HG02885 (cell line): ENCODE measurements around the gene AGER.
"Not testable (repeated sequence)": the region's sequence is repeated elsewhere in the genome, so short reads cannot be mapped to it uniquely, and the experiment has no call there.

Experiments used
- ATAC-seq: cut with Tn5 transposase; IDR thresholded peaks from one replicate; pipeline ENCODE4 v1.9.1; 2021; ENCODE audit warnings: mild to moderate bottlenecking; ENCODE audit not compliant: unreplicated experiment, poor library complexity

Gene AGER

GRCh38 chr6:32200711-32201475 is 16.8 kb upstream of the AGER start:
- ATAC-seq, result no peak

- ATAC-seq, result no peak
Observed at GRCh38 chr6:32198866-32199265, 14.8 kb upstream of the AGER start.

GRCh38 chr6:32198345-32198696 is 14.3 kb upstream of the AGER start:
- no peak for ATAC-seq

- no peak for ATAC-seq
Observed at GRCh38 chr6:32196682-32197616, 12.9 kb upstream of the AGER start.

GRCh38 chr6:32195902-32196681 is 12.0 kb upstream of the AGER start:
- peak; percentile 79 for ATAC-seq

- peak; percentile 76 for ATAC-seq
Observed at GRCh38 chr6:32195652-32195901, 11.5 kb upstream of the AGER start.

- ATAC-seq, result no peak
Observed at GRCh38 chr6:32194825-32195651, 11.0 kb upstream of the AGER start.

- ATAC-seq, result no peak
Observed at GRCh38 chr6:32194388-32194787, 10.3 kb upstream of the AGER start.

GRCh38 chr6:32193096-32193495 is 9.0 kb upstream of the AGER start:
- not testable (repeated sequence) for ATAC-seq

- ATAC-seq, result no peak
Observed at GRCh38 chr6:32192608-32193039, 8.6 kb upstream of the AGER start, which contains the start of gene GPSM3. Gene GPSM3 (minus strand): TSS chr6:32192643. CDS start chr6:32192513, 130 bp downstream.

GRCh38 chr6:32191696-32192607 is 7.9 kb upstream of the AGER start:
- ATAC-seq, result no peak

GRCh38 chr6:32190911-32191677 is 7.0 kb upstream of the AGER start:
- no peak for ATAC-seq

- ATAC-seq, result peak; percentile 63
Observed at GRCh38 chr6:32190054-32190851, 6.2 kb upstream of the AGER start, which contains the start of gene PBX2. Gene PBX2 (minus strand): TSS chr6:32190202. CDS start chr6:32189915, 287 bp downstream.

- no peak for ATAC-seq
Observed at GRCh38 chr6:32189742-32190053, 5.6 kb upstream of the AGER start.

- no peak for ATAC-seq
Observed at GRCh38 chr6:32189069-32189741, 5.2 kb upstream of the AGER start.

- ATAC-seq, result no peak
Observed at GRCh38 chr6:32188381-32189068, 4.5 kb upstream of the AGER start.
